Activated CD4-positive, alpha-beta T cell treated with anti-CD3 and anti-CD28 coated beads for 1 hour (primary cell): ENCODE results near the gene ATRNL1.

Experiments used
- DNase-seq: peaks from one replicate; pipeline ENCODE4 v3.0.0-alpha.2; 2020

The ATRNL1 gene, protein sequence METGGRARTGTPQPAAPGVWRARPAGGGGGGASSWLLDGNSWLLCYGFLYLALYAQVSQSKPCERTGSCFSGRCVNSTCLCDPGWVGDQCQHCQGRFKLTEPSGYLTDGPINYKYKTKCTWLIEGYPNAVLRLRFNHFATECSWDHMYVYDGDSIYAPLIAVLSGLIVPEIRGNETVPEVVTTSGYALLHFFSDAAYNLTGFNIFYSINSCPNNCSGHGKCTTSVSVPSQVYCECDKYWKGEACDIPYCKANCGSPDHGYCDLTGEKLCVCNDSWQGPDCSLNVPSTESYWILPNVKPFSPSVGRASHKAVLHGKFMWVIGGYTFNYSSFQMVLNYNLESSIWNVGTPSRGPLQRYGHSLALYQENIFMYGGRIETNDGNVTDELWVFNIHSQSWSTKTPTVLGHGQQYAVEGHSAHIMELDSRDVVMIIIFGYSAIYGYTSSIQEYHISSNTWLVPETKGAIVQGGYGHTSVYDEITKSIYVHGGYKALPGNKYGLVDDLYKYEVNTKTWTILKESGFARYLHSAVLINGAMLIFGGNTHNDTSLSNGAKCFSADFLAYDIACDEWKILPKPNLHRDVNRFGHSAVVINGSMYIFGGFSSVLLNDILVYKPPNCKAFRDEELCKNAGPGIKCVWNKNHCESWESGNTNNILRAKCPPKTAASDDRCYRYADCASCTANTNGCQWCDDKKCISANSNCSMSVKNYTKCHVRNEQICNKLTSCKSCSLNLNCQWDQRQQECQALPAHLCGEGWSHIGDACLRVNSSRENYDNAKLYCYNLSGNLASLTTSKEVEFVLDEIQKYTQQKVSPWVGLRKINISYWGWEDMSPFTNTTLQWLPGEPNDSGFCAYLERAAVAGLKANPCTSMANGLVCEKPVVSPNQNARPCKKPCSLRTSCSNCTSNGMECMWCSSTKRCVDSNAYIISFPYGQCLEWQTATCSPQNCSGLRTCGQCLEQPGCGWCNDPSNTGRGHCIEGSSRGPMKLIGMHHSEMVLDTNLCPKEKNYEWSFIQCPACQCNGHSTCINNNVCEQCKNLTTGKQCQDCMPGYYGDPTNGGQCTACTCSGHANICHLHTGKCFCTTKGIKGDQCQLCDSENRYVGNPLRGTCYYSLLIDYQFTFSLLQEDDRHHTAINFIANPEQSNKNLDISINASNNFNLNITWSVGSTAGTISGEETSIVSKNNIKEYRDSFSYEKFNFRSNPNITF (N-terminal part only)

GRCh38 chr10:115093286-115093775 lies at the start of gene ATRNL1:
ATRNL1 (plus strand) TSS chr10:115093365; CDS start chr10:115093751, 386 bp downstream.
- no peak for DNase-seq

- DNase-seq, result no peak
These were observed 49.4 kb upstream of the ATRNL1 start for GRCh38 chr10:115043719-115044118.

GRCh38 chr10:115044891-115045290 lies 48.3 kb upstream of the ATRNL1 start:
- no peak for DNase-seq

GRCh38 chr10:115045499-115045898 lies 47.7 kb upstream of the ATRNL1 start:
- DNase-seq, result no peak

- no peak for DNase-seq
These were observed 46.4 kb upstream of the ATRNL1 start for GRCh38 chr10:115046686-115047236.

- DNase-seq, result no peak
These were observed 45.5 kb upstream of the ATRNL1 start for GRCh38 chr10:115047705-115048104.

DNA sequence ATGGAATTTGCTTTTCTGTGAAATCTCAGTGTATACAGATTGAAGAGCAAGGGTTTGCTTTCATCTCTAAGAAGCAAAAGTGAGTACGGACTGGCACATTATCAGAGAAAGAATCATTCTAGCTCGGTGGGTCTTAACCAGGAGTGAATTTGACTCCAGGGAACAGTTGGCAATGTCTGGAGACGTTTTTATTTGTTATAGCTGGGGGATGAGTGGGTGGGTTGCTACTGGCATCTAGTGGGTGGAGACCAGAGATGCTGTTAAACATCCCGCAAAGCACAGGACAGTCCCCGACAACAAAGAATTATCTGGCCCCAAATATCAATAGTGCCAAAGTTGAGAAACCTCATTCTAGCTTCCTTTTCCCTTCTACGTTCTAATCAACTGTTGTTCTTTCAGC lies 43.8 kb upstream of the ATRNL1 start:
- DNase-seq, result no peak

GRCh38 chr10:115049960-115050359 lies 43.2 kb upstream of the ATRNL1 start:
- no peak for DNase-seq

DNA sequence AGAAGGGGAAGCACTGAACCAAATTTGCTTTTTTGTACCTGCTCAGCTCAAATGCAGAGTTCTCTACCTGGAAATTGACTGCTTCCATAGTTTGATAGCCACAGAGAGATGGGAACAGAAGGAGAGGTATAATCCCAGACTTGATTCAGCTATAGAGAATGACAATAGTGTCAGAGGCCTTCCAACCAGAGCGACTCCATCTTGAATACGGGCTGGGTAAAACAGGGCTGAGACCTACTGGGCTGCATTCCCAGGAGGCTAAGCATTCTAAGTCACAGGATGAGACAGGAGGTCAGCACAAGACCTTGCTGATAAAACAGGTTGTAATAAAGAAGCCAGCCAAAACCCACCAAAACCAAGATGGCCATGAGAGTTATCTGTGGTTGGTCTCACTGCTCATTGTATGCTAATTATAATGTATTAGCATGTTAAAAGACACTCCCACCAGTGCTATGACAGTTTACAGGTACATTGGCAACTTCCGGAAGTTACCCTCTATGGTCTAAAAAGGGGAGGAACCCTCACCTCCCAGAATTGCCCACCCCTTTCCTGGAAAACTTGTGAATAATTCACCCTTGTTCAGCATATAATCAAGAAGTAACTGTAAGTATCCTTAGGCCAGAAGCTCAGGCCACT lies 42.7 kb upstream of the ATRNL1 start:
- DNase-seq, result no peak

DNA sequence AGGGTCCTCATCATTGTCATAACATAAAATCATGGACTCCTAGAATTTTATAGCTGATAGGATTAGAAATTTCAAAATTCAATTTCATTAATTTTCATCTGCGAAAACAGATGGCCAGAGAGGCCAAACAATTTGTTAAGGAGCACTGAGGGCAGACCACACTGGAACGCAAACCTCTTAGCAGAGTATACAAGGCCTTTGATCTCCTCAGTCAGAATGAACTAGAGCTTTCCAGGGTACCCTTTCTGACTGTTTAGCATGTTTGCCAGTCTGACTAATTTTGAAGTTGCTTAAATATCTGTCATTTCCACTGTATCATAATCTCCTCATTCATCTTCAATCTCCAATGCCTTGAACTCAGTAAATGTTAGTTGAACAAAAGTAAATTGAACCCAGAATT lies 41.9 kb upstream of the ATRNL1 start:
- no peak for DNase-seq

DNA sequence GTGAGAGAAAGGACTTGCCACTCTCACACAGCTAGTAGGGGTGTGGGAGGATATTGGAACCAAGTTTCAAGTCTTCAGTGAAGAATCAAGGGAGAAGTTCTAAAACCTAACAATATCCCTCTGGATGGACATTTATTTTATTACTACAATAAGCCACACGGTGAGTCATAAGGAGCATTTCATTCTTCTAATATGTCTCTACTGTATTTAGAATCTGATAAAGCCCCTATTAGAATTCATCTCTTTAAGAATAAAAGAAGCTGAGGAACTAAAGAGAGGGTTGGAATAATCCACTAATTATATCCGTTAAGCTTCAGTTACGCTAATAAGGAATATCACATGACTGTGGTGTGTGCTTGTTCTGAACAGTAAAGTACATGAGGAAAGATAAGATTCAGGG lies 40.9 kb upstream of the ATRNL1 start:
- no peak for DNase-seq

- DNase-seq, result no peak
These were observed 40.4 kb upstream of the ATRNL1 start for GRCh38 chr10:115052728-115053127.

GRCh38 chr10:115056186-115056585 lies 37.0 kb upstream of the ATRNL1 start:
- no peak for DNase-seq

GRCh38 chr10:115059301-115059898 lies 33.8 kb upstream of the ATRNL1 start:
- DNase-seq, result no peak

DNA sequence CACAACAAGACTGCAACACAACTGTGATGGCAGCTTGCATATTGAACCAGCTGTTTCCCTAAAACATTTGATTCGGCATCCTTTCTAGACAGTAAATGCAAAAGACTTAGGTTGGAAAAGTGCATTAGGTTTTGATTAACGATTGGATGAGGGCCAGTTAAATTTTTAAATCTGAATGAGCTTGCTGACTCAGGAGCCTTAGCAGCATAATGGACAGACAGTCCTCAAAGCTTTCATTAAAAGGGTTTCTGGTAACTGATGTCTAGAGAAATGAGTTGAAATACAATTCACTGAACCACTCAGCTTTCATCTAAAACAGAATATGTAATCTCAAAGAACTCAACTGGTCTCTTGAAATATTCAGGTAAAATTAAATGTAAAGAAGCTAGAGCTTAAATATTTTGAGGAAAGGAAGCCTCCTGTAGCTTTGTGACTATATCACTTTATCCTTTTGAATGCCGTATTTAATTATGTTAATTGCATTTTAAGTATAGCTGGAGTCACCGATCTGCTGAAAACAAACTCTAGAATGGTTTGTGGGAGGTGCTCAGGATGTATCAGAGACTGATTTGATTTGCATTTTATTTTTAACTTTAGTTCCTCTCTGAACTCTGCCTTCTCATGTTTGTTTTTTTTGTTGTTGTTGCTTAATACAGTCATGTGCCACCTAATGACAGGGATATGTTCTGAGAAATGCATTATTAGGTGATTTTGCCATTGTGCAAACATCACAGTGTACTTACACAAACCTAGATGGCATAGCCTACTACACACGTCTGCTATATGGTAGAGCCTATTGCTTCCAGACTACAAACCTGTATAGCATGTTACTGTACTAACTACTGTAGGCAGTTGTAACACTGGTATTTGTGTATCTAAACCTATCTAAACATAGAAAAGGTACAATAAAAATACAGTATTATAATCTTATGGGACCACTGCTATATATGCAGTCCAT lies 29.2 kb upstream of the ATRNL1 start:
- no peak for DNase-seq

DNA sequence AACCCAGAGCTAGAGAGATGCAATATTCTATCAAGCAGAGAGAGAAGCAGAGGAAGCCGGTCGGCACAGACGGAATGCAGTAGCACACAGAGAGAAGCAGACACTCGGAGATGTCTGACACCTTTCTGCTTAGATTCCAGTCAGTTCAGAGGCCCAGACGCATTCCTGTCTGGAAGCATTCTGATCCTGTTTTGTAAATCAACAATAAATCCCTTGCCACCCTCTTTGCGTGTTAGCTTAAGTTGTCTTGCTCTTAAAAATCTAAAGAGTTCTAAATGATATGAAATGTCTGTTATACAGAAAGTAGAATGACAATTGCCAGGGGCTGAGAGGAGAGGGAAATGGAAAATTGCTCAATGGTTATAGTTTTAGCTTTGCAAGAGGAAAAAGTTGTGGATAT lies 27.4 kb upstream of the ATRNL1 start:
- DNase-seq, result no peak

- DNase-seq, result no peak
These were observed 26.6 kb upstream of the ATRNL1 start for GRCh38 chr10:115066528-115066927.

DNA sequence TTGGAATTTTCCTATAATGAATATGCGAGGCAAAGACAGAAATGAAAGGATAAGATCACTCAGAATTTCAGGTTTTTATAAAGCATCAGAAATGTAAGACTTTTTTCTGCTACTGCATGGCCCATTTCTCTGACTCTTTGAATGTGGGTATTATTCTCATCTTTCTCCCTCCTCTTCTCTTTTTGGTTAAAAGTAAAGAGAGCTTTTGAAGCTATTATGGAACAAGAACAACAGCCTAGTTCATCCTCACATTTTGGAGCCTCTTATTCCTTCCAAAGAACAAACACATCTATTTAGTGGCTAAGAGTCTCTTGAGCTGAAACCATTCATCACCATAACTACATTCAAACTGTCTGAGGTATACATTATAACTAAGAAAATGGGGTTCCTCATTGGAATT lies 19.4 kb upstream of the ATRNL1 start:
- DNase-seq, result no peak

DNA sequence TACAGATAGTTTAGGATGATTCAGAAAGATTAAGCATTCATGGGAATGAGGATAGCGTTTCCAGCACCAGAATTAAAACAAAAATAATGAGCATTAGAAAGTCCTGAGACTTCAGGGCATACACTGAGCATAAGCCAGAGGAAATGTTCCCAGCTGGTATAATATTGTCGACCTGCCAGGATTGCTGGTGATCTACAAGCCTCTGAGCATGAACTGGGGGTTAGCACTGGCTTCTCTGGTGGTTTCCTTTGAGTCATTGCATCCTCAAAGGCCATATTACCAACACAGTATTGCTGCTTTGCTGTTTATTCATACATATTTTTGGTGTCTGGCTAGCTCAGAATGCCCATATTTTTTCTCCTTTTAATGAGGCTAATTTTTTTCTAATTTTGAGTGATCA lies 10.7 kb upstream of the ATRNL1 start:
- DNase-seq, result no peak

GRCh38 chr10:115084277-115084850 lies 8.8 kb upstream of the ATRNL1 start:
- no peak for DNase-seq
